Endothelial cell of umbilical vein (primary cell): ENCODE data around the gene HTT. TPM values are rescaled to one million over a fixed set of nuclear protein-coding genes. Genes with fewer than 3 reads are reported as not detected.
"Not testable (repeated sequence)": the region's sequence is repeated elsewhere in the genome, so short reads cannot be mapped to it uniquely, and the experiment has no call there.

Experiments used
- BruUV-seq: library from RNA; stranded (reverse); fragments of 400-500 nt; replicated peaks from 2 replicates; lab custom pipeline; 2021; lab: Mats Ljungman, UMichigan
- CTCF ChIA-PET: fragments of 300-600, 350-600 bp; sonication (Branson Sonifier 250); formaldehyde crosslinking; loops from one replicate; lab custom pipeline; 2021; ENCODE audit warnings: antibody characterized with exemption, inconsistent platforms; lab: Charles Lee
- POLR2A ChIA-PET: fragments of 300-600, 350-600 bp; sonication (Branson Sonifier 250); formaldehyde crosslinking; loops from one replicate; lab custom pipeline; 2021; ENCODE audit warnings: antibody characterized with exemption, inconsistent platforms; lab: Charles Lee
- DNase-seq: peaks from one replicate; pipeline ENCODE4 v3.0.0-alpha.2; 2011; ENCODE audit warnings: low read depth, low spot score
- FAIRE-seq: peaks from 2 replicates; lab custom pipeline; 2011; peaks lifted over from hg19 to GRCh38; lab: Jason Lieb, UNC
- H2AFZ ChIP-seq: 2 replicates; pipeline ENCODE4 v1.6.0; 2012; ENCODE audit warnings: low read depth, low read length, control low read depth, inconsistent platforms
- H3K27ac ChIP-seq: 2 replicates; pipeline ENCODE4 v1.5.1; 2011; ENCODE audit warnings: low read depth, mild to moderate bottlenecking, control low read depth, low read length, moderate library complexity; ENCODE audit not compliant: insufficient read depth
- H3K27me3 ChIP-seq, 2 experiments: 2 replicates each; pipeline versions ENCODE4 v1.6.0 to v1.6.1; 2011; ENCODE audit warnings: low read length in 2 of 2, mixed read lengths in 1 of 2; ENCODE audit not compliant: control insufficient read depth in 2 of 2, insufficient read depth in 2 of 2
- H3K36me3 ChIP-seq, 2 experiments: 2 replicates in 1 of 2; 3 replicates in 1 of 2; pipeline ENCODE4 v1.5.1; 2011; ENCODE audit warnings: low read length in 2 of 2, mild to moderate bottlenecking in 1 of 2, moderate library complexity in 1 of 2; ENCODE audit not compliant: control insufficient read depth in 2 of 2, insufficient read depth in 2 of 2; ENCODE audit errors: extremely low read depth in 1 of 2
- H3K4me1 ChIP-seq: 3 replicates; pipeline ENCODE4 v1.5.1; 2011; ENCODE audit warnings: mild to moderate bottlenecking, low read length; ENCODE audit not compliant: control insufficient read depth, insufficient read depth; ENCODE audit errors: extremely low read depth
- H3K4me2 ChIP-seq: 2 replicates; pipeline ENCODE4 v1.6.1; 2011; ENCODE audit warnings: low read length, control low read depth, mixed read lengths; ENCODE audit not compliant: insufficient read depth
- H3K4me3 ChIP-seq, 3 experiments: fragments of 200-600 bp in 1 of 3; sonication (generic), shearing (Covaris generic) in 1 of 3; replicated peaks in 1 of 3; 2 replicates each; pipeline ENCODE4 v1.5.1; 2011 to 2016; ENCODE audit warnings: control low read depth in 3 of 3, low read length in 3 of 3, mild to moderate bottlenecking in 2 of 3, inconsistent platforms in 1 of 3, low read depth in 1 of 3, moderate library complexity in 1 of 3; ENCODE audit not compliant: insufficient read depth in 1 of 3
- H3K79me2 ChIP-seq: 2 replicates; pipeline ENCODE4 v1.6.0; 2012; ENCODE audit warnings: low read length, inconsistent platforms; ENCODE audit not compliant: control insufficient read depth, insufficient read depth
- H3K9ac ChIP-seq: replicated peaks from 2 replicates; pipeline ENCODE3; 2011; ENCODE audit warnings: low read length, control low read depth; ENCODE audit not compliant: insufficient read depth; ENCODE audit errors: extremely low read depth
- H3K9me1 ChIP-seq: replicated peaks from 3 replicates; pipeline ENCODE4 v1.6.0; 2011; ENCODE audit warnings: mild to moderate bottlenecking, low read length; ENCODE audit not compliant: control insufficient read depth, insufficient read depth; ENCODE audit errors: extremely low read depth
- H3K9me3 ChIP-seq: replicated peaks from 2 replicates; pipeline ENCODE4 v1.5.1; 2012; ENCODE audit warnings: low read length, inconsistent platforms; ENCODE audit not compliant: control insufficient read depth, insufficient read depth
- H4K20me1 ChIP-seq: replicated peaks from 2 replicates; pipeline ENCODE3; 2011; ENCODE audit warnings: mild to moderate bottlenecking, low read length; ENCODE audit not compliant: control insufficient read depth, insufficient read depth; ENCODE audit errors: extremely low read depth
- FOS ChIP-seq: IDR thresholded peaks from 2 replicates; pipeline ENCODE4 v1.6.1; 2011; ENCODE audit warnings: mild to moderate bottlenecking, low read length, moderate library complexity, borderline replicate concordance; ENCODE audit not compliant: insufficient read depth
- dilution Hi-C: fragments of 300-500 bp; cut with MboI; formaldehyde crosslinking; loops from one replicate; pipeline ENCODE4 v1.15.0; 2019; ENCODE audit warnings: low sequenced_read_pairs; ENCODE audit not compliant: extremely low pct_ligation_motif_present
- intact Hi-C: fragments of 100-400 bp; cut with micrococcal nuclease; formaldehyde crosslinking; loops from one replicate; pipeline ENCODE4 v1.10.0; 2022
- polyA plus RNA-seq, 4 experiments: library from polyadenylated mRNA; depleted of rRNA in 3 of 4; stranded (reverse) in 3 of 4; unstranded in 1 of 4; fragments of >200 nt; gene quantifications; 2 replicates each; pipeline versions ENCODE4 v1.2.1 to v1.2.3, GENCODE V29; 2011 to 2012; ENCODE audit warnings: missing spikeins in 1 of 4
- total RNA-seq: library from RNA; stranded (reverse); gene quantifications from 2 replicates; pipeline ENCODE4 v1.2.3, GENCODE V29; 2021
- TF ChIP-seq, protein P1 (sequence below): IDR thresholded peaks from 2 replicates; pipeline ENCODE4 v1.6.1; 2011; ENCODE audit not compliant: insufficient read depth, insufficient read length
- TF ChIP-seq, protein P2 (sequence below), 2 donors: IDR thresholded peaks; 1 replicate in 1 of 2; 2 replicates in 1 of 2; pipeline ENCODE4 v1.5.1; 2011; ENCODE audit warnings: low read length in 2 of 2, mild to moderate bottlenecking in 2 of 2, moderate library complexity in 2 of 2, control low read depth in 1 of 2, inconsistent platforms in 1 of 2, low read depth in 1 of 2; ENCODE audit not compliant: insufficient read depth in 1 of 2; ENCODE audit errors: extremely low read depth in 1 of 2

The HTT gene
- total and polyA plus RNA-seq, 2 donors (not counting 3 experiments of a cell fraction or from before 2014, with no cell fraction given): 15.7 to 61.2 TPM

DNA sequence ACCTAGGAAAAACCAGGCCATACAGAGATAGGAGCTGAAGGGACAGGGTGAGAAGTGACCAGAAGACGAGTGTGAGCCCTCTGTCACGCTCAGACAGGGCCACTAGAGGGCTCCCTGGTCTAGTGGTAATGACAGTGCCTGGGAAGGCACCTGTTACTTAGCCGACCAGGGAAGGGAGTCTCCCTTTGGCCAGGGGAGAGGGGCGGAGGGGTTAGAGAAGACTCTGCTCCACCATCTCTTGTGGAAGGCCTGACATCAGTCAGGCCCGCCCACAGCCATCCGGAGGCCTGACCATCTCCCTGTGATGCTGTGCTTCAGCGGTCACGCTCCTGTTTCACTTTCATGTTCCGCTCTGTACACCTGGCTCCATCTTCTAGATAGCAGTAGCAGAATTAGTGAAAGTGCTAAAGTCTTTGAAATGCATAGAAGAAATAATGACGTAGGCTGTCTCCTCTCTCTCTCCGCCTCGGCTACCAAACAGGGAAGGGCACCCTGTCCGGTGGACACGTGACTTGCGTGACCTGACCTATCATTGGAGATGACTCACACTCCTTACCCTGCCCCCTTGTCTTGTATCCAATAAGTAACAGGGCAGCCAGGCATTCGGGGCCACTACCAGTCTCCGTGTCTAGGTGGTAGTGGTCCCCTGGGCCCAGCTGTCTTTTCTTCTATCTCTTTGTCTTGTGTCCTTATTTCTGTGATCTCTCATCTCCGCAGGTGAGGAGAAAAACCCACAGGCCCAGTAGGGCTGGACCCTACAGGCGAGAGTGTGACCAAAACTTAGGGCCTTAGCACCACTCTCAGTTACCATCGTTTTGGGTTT lies 26.8 kb upstream of the HTT start:
- DNase-seq: peak; percentile 51

DNA sequence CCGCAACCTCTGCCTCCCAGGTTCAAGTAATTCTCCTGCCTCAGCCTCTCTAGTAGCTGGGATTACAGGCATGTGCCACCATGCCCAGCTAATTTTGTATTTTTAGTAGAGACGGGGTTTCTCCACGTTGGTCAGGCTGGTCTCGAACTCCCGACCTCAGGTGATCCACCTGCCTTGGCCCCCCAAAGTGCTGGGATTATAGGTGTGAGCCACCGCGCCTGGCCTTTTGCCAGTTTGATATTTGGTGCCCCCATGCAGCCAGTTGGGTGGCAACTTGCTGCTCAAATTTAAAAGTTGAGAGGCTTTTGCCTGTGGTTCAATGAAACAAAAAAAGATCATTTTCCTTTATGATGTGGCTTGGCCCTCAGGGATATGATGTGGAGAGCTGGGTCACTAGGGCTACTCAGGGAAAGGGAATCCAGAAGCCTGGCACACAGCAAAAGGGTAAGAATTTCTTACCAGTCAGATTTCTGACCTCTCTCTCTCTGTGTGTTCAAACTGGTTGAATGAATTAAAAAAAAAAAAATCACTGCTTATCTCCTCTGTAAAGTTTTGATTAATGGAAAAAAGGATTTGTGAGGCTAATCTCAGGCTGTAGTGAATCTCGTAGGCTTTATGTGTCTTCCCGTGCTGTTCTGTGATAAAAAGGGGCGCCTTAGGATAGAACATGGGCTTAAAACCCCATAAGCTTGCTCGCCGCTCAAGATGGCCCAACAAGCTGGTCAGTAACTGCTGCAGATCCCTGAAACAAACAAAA lies 23.2 kb upstream of the HTT start:
- not testable (repeated sequence) for FAIRE-seq, H2AFZ ChIP-seq

More for the DNA sequence above, 26.8 kb upstream of the HTT start:
- H3K4me3 ChIP-seq: no peak overlapping the region
- no peaks in the 10 kb centered on the region for H3K4me1 ChIP-seq
- no peak overlapping the region for H3K4me2 ChIP-seq
- H4K20me1 ChIP-seq: no peaks in the 10 kb centered on the region
- H2AFZ ChIP-seq: no peak overlapping the region
- no peak overlapping the region for H3K9ac ChIP-seq
- ChIA-PET CTCF (interaction anchor here (0.6 to 2.7 kb wide), 10 partner anchors 9 to 833 kb away, joined by 3 to 15 read pairs (median 4); no protein-coding TSS in a partner anchor), POLR2A (no interaction called here)
- FAIRE-seq: peak; percentile 75
- TF ChIP-seq, protein P1, sequence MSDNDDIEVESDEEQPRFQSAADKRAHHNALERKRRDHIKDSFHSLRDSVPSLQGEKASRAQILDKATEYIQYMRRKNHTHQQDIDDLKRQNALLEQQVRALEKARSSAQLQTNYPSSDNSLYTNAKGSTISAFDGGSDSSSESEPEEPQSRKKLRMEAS: no peak
- TF ChIP-seq, protein P2, sequence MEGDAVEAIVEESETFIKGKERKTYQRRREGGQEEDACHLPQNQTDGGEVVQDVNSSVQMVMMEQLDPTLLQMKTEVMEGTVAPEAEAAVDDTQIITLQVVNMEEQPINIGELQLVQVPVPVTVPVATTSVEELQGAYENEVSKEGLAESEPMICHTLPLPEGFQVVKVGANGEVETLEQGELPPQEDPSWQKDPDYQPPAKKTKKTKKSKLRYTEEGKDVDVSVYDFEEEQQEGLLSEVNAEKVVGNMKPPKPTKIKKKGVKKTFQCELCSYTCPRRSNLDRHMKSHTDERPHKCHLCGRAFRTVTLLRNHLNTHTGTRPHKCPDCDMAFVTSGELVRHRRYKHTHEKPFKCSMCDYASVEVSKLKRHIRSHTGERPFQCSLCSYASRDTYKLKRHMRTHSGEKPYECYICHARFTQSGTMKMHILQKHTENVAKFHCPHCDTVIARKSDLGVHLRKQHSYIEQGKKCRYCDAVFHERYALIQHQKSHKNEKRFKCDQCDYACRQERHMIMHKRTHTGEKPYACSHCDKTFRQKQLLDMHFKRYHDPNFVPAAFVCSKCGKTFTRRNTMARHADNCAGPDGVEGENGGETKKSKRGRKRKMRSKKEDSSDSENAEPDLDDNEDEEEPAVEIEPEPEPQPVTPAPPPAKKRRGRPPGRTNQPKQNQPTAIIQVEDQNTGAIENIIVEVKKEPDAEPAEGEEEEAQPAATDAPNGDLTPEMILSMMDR (IDR thresholded peaks at IDR 0.05; ENCODE audit: extremely low read depth in 1 of 2, insufficient read depth in 1 of 2, low read depth in 1 of 2, low read length in 2 of 2): peak; percentile 52 to 79
- TF ChIP-seq FOS: no peak
- no peaks in the 10 kb centered on the region for H3K79me2 ChIP-seq
- no peaks in the 10 kb centered on the region for H3K27me3 ChIP-seq
- H3K9me3 ChIP-seq: no peaks in the 10 kb centered on the region
- intact Hi-C loops: loop anchor here (1.0 kb wide), 3 partner anchors 28 to 433 kb away; no protein-coding TSS in a partner anchor
- BruUV-seq: no TSS peak
- no peak overlapping the region for H3K27ac ChIP-seq
- dilution Hi-C loops: no loop called here
- H3K9me1 ChIP-seq: no peaks in the 10 kb centered on the region
- H3K36me3 ChIP-seq: no peaks in the 10 kb centered on the region

More for the DNA sequence above, 23.2 kb upstream of the HTT start:
- H3K27ac ChIP-seq, H3K27me3 ChIP-seq, DNase-seq, H3K4me3 ChIP-seq, H3K9ac ChIP-seq, H3K36me3 ChIP-seq, H3K9me3 ChIP-seq, H3K79me2 ChIP-seq, dilution Hi-C loops, CTCF ChIA-PET, H3K4me2 ChIP-seq, H3K9me1 ChIP-seq, POLR2A ChIA-PET, intact Hi-C loops, BruUV-seq, H4K20me1 ChIP-seq, H3K4me1 ChIP-seq: not testable (repeated sequence)
